Measurements from ENCODE around the gene RYR3.
"Not testable (repeated sequence)": the region's sequence is repeated elsewhere in the genome, so short reads cannot be mapped to it uniquely, and the experiment has no call there.

The RYR3 gene

GRCh38 chr15:33565094-33565493 is 254.3 kb downstream of the RYR3 start:
- TF ChIP-seq, protein P1, sequence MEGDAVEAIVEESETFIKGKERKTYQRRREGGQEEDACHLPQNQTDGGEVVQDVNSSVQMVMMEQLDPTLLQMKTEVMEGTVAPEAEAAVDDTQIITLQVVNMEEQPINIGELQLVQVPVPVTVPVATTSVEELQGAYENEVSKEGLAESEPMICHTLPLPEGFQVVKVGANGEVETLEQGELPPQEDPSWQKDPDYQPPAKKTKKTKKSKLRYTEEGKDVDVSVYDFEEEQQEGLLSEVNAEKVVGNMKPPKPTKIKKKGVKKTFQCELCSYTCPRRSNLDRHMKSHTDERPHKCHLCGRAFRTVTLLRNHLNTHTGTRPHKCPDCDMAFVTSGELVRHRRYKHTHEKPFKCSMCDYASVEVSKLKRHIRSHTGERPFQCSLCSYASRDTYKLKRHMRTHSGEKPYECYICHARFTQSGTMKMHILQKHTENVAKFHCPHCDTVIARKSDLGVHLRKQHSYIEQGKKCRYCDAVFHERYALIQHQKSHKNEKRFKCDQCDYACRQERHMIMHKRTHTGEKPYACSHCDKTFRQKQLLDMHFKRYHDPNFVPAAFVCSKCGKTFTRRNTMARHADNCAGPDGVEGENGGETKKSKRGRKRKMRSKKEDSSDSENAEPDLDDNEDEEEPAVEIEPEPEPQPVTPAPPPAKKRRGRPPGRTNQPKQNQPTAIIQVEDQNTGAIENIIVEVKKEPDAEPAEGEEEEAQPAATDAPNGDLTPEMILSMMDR (IDR thresholded peaks at IDR 0.05; ENCODE audit: low read depth, low read length, missing control alignments), result no peak
- H3K4me3 ChIP-seq (ENCODE audit: low read depth, low read length), result no peak overlapping the region
- peak; percentile 81 for DNase-seq (ENCODE audit: low read depth)
- in situ Hi-C loops (cut with HindIII; ENCODE audit: low sequenced_read_pairs), result no loop called here

DNA sequence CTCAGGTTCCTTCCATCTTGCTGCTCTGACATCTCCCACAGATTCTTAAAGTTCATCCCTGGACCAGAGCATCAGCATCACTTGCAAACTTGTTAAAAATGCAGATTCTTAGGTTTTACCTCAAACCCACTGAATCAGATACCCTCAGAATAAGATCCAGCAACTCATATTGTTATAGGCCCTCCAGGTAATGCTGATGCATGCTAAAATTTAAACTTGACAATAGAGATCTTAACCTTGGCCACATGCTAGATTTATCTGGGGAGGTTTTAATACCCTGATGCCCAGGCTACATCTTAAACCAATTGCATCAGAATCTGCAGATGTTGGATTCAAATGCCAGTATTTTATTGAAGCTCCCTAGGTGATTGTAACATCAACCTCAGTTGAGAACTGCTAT is 256.9 kb downstream of the RYR3 start:
- TF ChIP-seq, protein P1 (IDR thresholded peaks at IDR 0.05; ENCODE audit: low read depth, low read length, missing control alignments), result no peak
- DNase-seq (ENCODE audit: low read depth), result no peak
- in situ Hi-C loops (cut with HindIII; ENCODE audit: low sequenced_read_pairs), result no loop called here
- no peak overlapping the region for H3K4me3 ChIP-seq (ENCODE audit: low read depth, low read length)

DNA sequence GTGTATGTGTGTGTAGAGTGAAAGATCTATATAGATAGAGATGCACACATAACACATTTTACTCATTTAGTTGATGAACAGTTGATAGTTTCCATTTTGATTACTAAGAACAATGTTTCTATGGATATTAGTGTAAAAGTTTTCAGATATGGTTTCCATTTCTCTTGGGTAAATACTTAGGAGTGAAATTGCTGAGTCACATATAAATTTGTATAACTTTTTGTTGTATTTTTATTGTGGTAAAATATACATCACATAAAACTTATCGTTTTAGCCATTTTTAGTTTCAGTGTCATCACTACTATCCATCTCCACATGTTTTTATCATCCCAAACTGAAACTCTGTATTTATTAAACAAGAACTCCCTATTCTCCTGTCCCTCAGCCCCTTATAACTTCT is 258.3 kb downstream of the RYR3 start:
- no peak for DNase-seq (ENCODE audit: low read depth)
- TF ChIP-seq, protein P1 (IDR thresholded peaks at IDR 0.05; ENCODE audit: low read depth, low read length, missing control alignments), result no peak
- in situ Hi-C loops (cut with HindIII; ENCODE audit: low sequenced_read_pairs), result no loop called here
- no peak overlapping the region for H3K4me3 ChIP-seq (ENCODE audit: low read depth, low read length)

DNA sequence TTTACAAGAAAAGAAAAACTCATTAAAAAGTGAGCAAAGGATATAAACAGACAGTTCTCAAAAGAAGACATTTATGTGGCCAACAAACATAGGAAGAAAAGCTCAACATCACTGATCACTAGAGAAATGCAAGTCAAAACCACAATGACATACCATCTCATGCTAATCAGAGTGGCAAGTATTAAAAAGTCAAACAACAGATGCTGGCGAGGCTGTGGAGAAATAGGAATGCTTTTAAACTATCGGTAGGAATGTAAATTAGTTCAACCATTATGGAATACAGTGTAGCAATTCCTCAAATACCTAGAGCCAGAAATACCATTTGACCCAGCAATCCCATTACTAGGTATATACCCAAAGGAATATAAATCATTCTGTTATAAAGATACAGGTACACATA is 267.1 kb downstream of the RYR3 start:
- in situ Hi-C loops (cut with HindIII; ENCODE audit: low sequenced_read_pairs); H3K4me3 ChIP-seq (ENCODE audit: low read depth, low read length): not testable (repeated sequence)
- peak; percentile 9 for DNase-seq (ENCODE audit: low read depth)

GRCh38 chr15:33580526-33580925 is 269.8 kb downstream of the RYR3 start:
- in situ Hi-C loops (cut with HindIII; ENCODE audit: low sequenced_read_pairs), result no loop called here
- DNase-seq (ENCODE audit: low read depth), result peak; percentile 12
- TF ChIP-seq, protein P1 (IDR thresholded peaks at IDR 0.05; ENCODE audit: low read depth, low read length, missing control alignments), result no peak
- no peak overlapping the region for H3K4me3 ChIP-seq (ENCODE audit: low read depth, low read length)

GRCh38 chr15:33581032-33581431 is 270.3 kb downstream of the RYR3 start:
- in situ Hi-C loops (cut with HindIII; ENCODE audit: low sequenced_read_pairs), result no loop called here
- peak; percentile 80 for DNase-seq (ENCODE audit: low read depth)
- TF ChIP-seq, protein P1 (IDR thresholded peaks at IDR 0.05; ENCODE audit: low read depth, low read length, missing control alignments), result no peak
- H3K4me3 ChIP-seq (ENCODE audit: low read depth, low read length), result no peak overlapping the region

DNA sequence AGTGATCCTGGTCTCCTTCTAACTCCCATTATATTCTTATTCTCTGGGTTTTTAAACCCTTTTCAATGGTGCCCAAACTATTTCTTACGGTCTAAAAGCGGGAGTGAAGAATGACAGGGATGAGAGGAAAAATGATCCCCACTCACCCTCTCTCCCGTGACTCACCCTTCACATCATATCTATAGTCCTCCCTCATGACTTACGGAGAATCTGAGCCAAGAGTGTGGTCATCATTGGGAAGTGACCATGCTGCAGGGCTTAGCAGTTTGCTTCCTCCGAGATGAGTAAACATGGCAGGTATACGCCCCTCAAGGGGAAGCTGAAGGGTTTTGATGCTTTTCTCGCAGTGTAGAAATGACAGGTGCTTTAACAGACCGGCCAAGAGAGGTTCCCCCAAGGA is 274.0 kb downstream of the RYR3 start:
- DNase-seq (ENCODE audit: low read depth), result peak; percentile 56
- in situ Hi-C loops (cut with HindIII; ENCODE audit: low sequenced_read_pairs), result no loop called here
- TF ChIP-seq, protein P1 (IDR thresholded peaks at IDR 0.05; ENCODE audit: low read depth, low read length, missing control alignments), result no peak
- no peak overlapping the region for H3K4me3 ChIP-seq (ENCODE audit: low read depth, low read length)

Data from astrocyte of the cerebellum (primary cell).